GM12878 (cell line): ENCODE data around the gene HEBP1. TPM values are rescaled to one million over a fixed set of nuclear protein-coding genes. Genes with fewer than 3 reads are reported as not detected.
"Not testable (repeated sequence)": the region's sequence is repeated elsewhere in the genome, so short reads cannot be mapped to it uniquely, and the experiment has no call there.

Experiments
- ATAC-seq: fragments of 200-7000 bp; cut with Tn5 transposase; 3 replicates; pipeline ENCODE4 v1.9.1; 2020; ENCODE audit warnings: mild to moderate bottlenecking, moderate library complexity
- BruUV-seq: library from RNA; stranded (reverse); fragments of 400-500 nt; replicated peaks from 2 replicates; lab custom pipeline; 2021; lab: Mats Ljungman, UMichigan
- CTCF ChIA-PET: fragments of 300-600 bp; sonication (Branson Sonifier 250); formaldehyde crosslinking; extraction: SDS; loops from one replicate; lab custom pipeline; 2021; ENCODE audit warnings: inconsistent platforms; lab: Yijun Ruan, JAX
- POLR2A ChIA-PET: fragments of 350-600 bp; formaldehyde crosslinking; extraction: SDS; loops from one replicate; lab custom pipeline; 2021; ENCODE audit warnings: inconsistent platforms; lab: Charles Lee
- RAD21 ChIA-PET: fragments of 300-600 bp; sonication (Branson Sonifier 250); formaldehyde crosslinking; loops from one replicate; lab custom pipeline; 2023; ENCODE audit warnings: antibody characterized with exemption; ENCODE audit not compliant: unreplicated experiment; lab: Charles Lee
- SMC1A ChIA-PET: fragments of 300-600 bp; sonication (Branson Sonifier 250); formaldehyde crosslinking; loops from one replicate; lab custom pipeline; 2023; ENCODE audit not compliant: unreplicated experiment, uncharacterized antibody; lab: Charles Lee
- DNase-seq: peaks from one replicate; pipeline ENCODE4 v3.0.0-alpha.2; 2011; ENCODE audit warnings: low read depth, low spot score
- FAIRE-seq: peaks from 3 replicates; lab custom pipeline; 2011; peaks lifted over from hg19 to GRCh38; lab: Jason Lieb, UNC
- H2AFZ ChIP-seq: 2 replicates; pipeline ENCODE4 v1.6.0; 2011; ENCODE audit warnings: low read depth, low read length, control low read depth; ENCODE audit not compliant: control insufficient read depth
- H3K27ac ChIP-seq: 2 replicates; pipeline ENCODE4 v1.5.1; 2011; ENCODE audit warnings: control low read depth; ENCODE audit not compliant: control insufficient read depth, insufficient read depth
- H3K27me3 ChIP-seq, 2 experiments: replicated peaks in 1 of 2; 2 replicates each; pipeline versions ENCODE4 v1.6.0 to v1.6.1; 2011; ENCODE audit warnings: low read length in 1 of 2; ENCODE audit not compliant: control insufficient read depth in 2 of 2, insufficient read depth in 2 of 2
- H3K36me3 ChIP-seq, 2 experiments: 2 replicates each; pipeline ENCODE4 v1.5.1; 2011; ENCODE audit warnings: low read length in 1 of 2; ENCODE audit not compliant: control insufficient read depth in 2 of 2, insufficient read depth in 2 of 2
- H3K4me1 ChIP-seq: 2 replicates; pipeline ENCODE4 v1.6.1; 2011; ENCODE audit warnings: mild to moderate bottlenecking, low read length, moderate library complexity, mixed read lengths; ENCODE audit not compliant: control insufficient read depth, insufficient read depth
- H3K4me2 ChIP-seq: 2 replicates; pipeline ENCODE4 v1.6.0; 2011; ENCODE audit warnings: control low read depth; ENCODE audit not compliant: control insufficient read depth, insufficient read depth
- H3K4me3 ChIP-seq: fragments of 200-600 bp; sonication (generic); 2 replicates; pipeline ENCODE4 v1.5.1; 2016
- H3K79me2 ChIP-seq: 2 replicates; pipeline ENCODE4 v1.6.0; 2011; ENCODE audit warnings: low read length; ENCODE audit not compliant: control insufficient read depth, insufficient read depth
- H3K9ac ChIP-seq: 2 replicates; pipeline ENCODE4 v1.8.0; 2011; ENCODE audit warnings: low read length, control low read depth, mixed read lengths; ENCODE audit not compliant: control insufficient read depth, insufficient read depth
- H3K9me3 ChIP-seq: replicated peaks from 3 replicates; pipeline ENCODE4 v1.5.1; 2011; ENCODE audit warnings: mild to moderate bottlenecking, low read length; ENCODE audit not compliant: control insufficient read depth, insufficient read depth
- H4K20me1 ChIP-seq: 2 replicates; pipeline ENCODE4 v1.6.0; 2011; ENCODE audit not compliant: control insufficient read depth, insufficient read depth
- CBX5 ChIP-seq: sonication (generic); IDR thresholded peaks from 2 replicates; pipeline ENCODE4 v1.6.1; 2016; ENCODE audit warnings: low read depth, moderate library complexity, mild to moderate bottlenecking, inconsistent platforms
- CREB1 ChIP-seq: IDR thresholded peaks from 2 replicates; pipeline ENCODE4 v1.6.1; 2012; ENCODE audit warnings: low read depth, mild to moderate bottlenecking, inconsistent platforms
- EED ChIP-seq: sonication (generic); IDR thresholded peaks from 2 replicates; pipeline ENCODE4 v1.6.1; 2016; ENCODE audit warnings: antibody characterized with exemption, low read depth
- HDAC6 ChIP-seq: fragments of 200-600 bp; sonication (generic); IDR thresholded peaks from one replicate; pipeline ENCODE4 v1.8.0; 2017; ENCODE audit warnings: antibody characterized with exemption; ENCODE audit not compliant: unreplicated experiment
- IKZF1 ChIP-seq: fragments of 450-650 bp; conservative IDR thresholded peaks from 2 replicates; pipeline ENCODE4 v1.6.1; 2017; ENCODE audit warnings: antibody characterized with exemption, mild to moderate bottlenecking
- IRF4 ChIP-seq: IDR thresholded peaks from 2 replicates; pipeline ENCODE4 v1.6.1; 2011; ENCODE audit warnings: low read depth, low read length
- JUNB ChIP-seq: IDR thresholded peaks from 2 replicates; pipeline ENCODE4 v1.6.1; 2016; ENCODE audit warnings: antibody characterized with exemption, mild to moderate bottlenecking
- NFYA ChIP-seq: IDR thresholded peaks from 2 replicates; pipeline ENCODE4 v1.6.1; 2011; ENCODE audit warnings: low read depth, mild to moderate bottlenecking, low read length, improper control_type of control experiment, borderline replicate concordance
- NRF1 ChIP-seq: conservative IDR thresholded peaks from 2 replicates; pipeline ENCODE4 v1.6.1; 2011; ENCODE audit warnings: mild to moderate bottlenecking, low read depth, low read length, improper control_type of control experiment
- PAX8 ChIP-seq: fragments of 450-650 bp; IDR thresholded peaks from 2 replicates; pipeline ENCODE4 v1.6.1; 2017; ENCODE audit warnings: mild to moderate bottlenecking, moderate library complexity
- RAD51 ChIP-seq: fragments of 450-650 bp; IDR thresholded peaks from 2 replicates; pipeline ENCODE4 v1.6.1; 2016; ENCODE audit warnings: moderate library complexity, mild to moderate bottlenecking, inconsistent platforms
- TAF1 ChIP-seq: IDR thresholded peaks from 2 replicates; pipeline ENCODE4 v1.6.1; 2011; ENCODE audit warnings: mild to moderate bottlenecking, low read depth, low read length, borderline replicate concordance
- WGBS: methylation state at CpG from one replicate; pipeline ENCODE4 v1.1.6; 2016; ENCODE audit warnings: low lambda C conversion rate; ENCODE audit not compliant: insufficient replicate concordance, insufficient coverage; ENCODE audit errors: missing lambda C conversion rate; 5-methylcytosine and 5-hydroxymethylcytosine counted together
- in situ Hi-C: fragments of 300-500 bp; cut with MboI; formaldehyde crosslinking; loops from 9 replicates; pipeline ENCODE4 v1.14.3; 2018; ENCODE audit warnings: mixed read lengths
- intact Hi-C: fragments of 100-400 bp; cut with micrococcal nuclease; formaldehyde crosslinking; loops from one replicate; pipeline ENCODE4 v1.14.2; 2022; ENCODE audit not compliant: unreplicated experiment
- polyA plus RNA-seq, 11 experiments: library from polyadenylated mRNA; depleted of rRNA in 4 of 11; unstranded in 6 of 11; stranded (reverse) in 5 of 11; fragments of >200 nt; fragmentation: Nextera tagmentation in 4 of 11; fragmentation: Illumina TruSeq in 1 of 11; extraction: Ambion mirVana in 4 of 11; extraction: Trizol in 1 of 11; gene quantifications; 1 replicate in 1 of 11; 2 replicates in 10 of 11; pipeline versions ENCODE4 v1.2.1 to v1.2.3, GENCODE V29; 2011 to 2016; ENCODE audit warnings: inconsistent platforms in 2 of 11, missing spikeins in 2 of 11, low read depth in 1 of 11
- total RNA-seq, 4 experiments: library from RNA; depleted of rRNA in 3 of 4; stranded (reverse); fragments of >200 nt in 3 of 4; fragmentation: Illumina TruSeq in 1 of 4; extraction: Trizol in 1 of 4; gene quantifications; 2 replicates each; pipeline versions ENCODE4 v1.2.1 to v1.2.3, GENCODE V29; 2013 to 2021
- TF ChIP-seq, protein P1 (sequence below): IDR thresholded peaks from 2 replicates; pipeline ENCODE4 v1.6.1; 2012; ENCODE audit warnings: low read length, inconsistent platforms
- TF ChIP-seq, protein P2 (sequence below): fragments of 450-650 bp; IDR thresholded peaks from 2 replicates; pipeline ENCODE4 v1.6.1; 2017; ENCODE audit warnings: mild to moderate bottlenecking, moderate library complexity

HEBP1 gene
- total and polyA plus RNA-seq, 10 of the 15 experiments (the other 5 are each of a cell fraction or from before 2014, with no cell fraction given): 0.07 to 0.32 (median 0.18) TPM; not detected in 5

DNA sequence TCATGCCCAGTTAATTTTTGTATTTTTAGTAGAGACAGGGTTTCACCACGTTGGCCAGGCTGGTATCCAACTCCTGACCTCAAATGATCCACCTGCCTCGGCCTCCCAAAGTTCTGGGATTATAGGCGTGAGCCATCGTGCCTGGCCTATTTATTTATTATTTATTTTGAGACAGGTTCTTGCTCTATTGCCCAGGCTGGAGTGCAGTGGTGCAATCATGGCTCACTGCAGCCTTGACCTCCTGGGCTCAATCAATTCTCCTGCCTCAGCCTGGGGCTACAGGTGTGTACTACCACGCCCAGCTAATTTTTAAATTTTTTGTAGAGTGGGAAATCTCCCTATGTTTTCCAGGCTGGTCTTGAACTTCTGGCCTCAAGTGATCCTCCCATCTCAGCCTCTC is 35.3 kb upstream of the HEBP1 start:
- H3K79me2 ChIP-seq, intact Hi-C loops, H3K9ac ChIP-seq, BruUV-seq, H4K20me1 ChIP-seq, H2AFZ ChIP-seq, H3K4me1 ChIP-seq, FAIRE-seq, DNase-seq, in situ Hi-C loops, H3K4me2 ChIP-seq, H3K4me3 ChIP-seq, H3K36me3 ChIP-seq, ATAC-seq, H3K9me3 ChIP-seq, H3K27ac ChIP-seq, SMC1A ChIA-PET, H3K27me3 ChIP-seq: not testable (repeated sequence)
- 33% methylated on average over 5 of the region's 5 CpGs for WGBS
- RAD21 ChIA-PET: interaction anchor here (0.6 kb wide), 1 partner anchor 100 kb away, joined by 3 read pairs; no protein-coding TSS in a partner anchor
- CTCF ChIA-PET: interaction anchor here (1.5 kb wide), 1 partner anchor 10 kb away, joined by 5 read pairs; no protein-coding TSS in a partner anchor
- POLR2A ChIA-PET: interaction anchor here (0.6 kb wide), 1 partner anchor 16 kb away, joined by 3 read pairs; no protein-coding TSS in a partner anchor

DNA sequence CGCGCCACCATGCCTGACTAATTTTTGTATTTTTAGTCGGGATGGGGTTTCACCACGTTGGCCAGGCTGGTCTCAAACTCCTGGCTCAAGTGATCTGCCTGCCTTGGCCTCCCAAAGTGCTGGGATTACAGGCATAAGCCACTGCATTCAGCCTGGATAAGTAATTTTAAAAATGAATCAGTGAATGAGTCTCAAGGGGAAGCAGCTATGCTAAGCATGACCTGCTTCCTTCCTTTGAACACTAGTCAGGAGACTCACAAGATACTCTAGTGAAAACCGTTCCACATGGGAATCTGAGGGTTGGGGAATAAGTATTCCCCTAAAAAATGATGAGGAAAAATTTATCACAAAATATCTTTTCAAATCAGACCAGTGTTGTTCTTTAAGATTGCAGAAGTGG is 33.4 kb upstream of the HEBP1 start:
- BruUV-seq: no TSS peak
- RAD21 ChIA-PET: no interaction called here
- no peak for TF ChIP-seq IRF4
- TF ChIP-seq HDAC6: no peak
- no peak for TF ChIP-seq TAF1
- TF ChIP-seq CBX5: no peak
- no peak for TF ChIP-seq RAD51
- TF ChIP-seq, protein P1, sequence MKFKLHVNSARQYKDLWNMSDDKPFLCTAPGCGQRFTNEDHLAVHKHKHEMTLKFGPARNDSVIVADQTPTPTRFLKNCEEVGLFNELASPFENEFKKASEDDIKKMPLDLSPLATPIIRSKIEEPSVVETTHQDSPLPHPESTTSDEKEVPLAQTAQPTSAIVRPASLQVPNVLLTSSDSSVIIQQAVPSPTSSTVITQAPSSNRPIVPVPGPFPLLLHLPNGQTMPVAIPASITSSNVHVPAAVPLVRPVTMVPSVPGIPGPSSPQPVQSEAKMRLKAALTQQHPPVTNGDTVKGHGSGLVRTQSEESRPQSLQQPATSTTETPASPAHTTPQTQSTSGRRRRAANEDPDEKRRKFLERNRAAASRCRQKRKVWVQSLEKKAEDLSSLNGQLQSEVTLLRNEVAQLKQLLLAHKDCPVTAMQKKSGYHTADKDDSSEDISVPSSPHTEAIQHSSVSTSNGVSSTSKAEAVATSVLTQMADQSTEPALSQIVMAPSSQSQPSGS: no peak
- TF ChIP-seq NFYA: no peak
- TF ChIP-seq CREB1: no peak
- no peak for TF ChIP-seq NRF1
- no peak for TF ChIP-seq PAX8
- TF ChIP-seq JUNB: no peak
- TF ChIP-seq IKZF1: no peak
- no peak for TF ChIP-seq EED
- TF ChIP-seq, protein P2, sequence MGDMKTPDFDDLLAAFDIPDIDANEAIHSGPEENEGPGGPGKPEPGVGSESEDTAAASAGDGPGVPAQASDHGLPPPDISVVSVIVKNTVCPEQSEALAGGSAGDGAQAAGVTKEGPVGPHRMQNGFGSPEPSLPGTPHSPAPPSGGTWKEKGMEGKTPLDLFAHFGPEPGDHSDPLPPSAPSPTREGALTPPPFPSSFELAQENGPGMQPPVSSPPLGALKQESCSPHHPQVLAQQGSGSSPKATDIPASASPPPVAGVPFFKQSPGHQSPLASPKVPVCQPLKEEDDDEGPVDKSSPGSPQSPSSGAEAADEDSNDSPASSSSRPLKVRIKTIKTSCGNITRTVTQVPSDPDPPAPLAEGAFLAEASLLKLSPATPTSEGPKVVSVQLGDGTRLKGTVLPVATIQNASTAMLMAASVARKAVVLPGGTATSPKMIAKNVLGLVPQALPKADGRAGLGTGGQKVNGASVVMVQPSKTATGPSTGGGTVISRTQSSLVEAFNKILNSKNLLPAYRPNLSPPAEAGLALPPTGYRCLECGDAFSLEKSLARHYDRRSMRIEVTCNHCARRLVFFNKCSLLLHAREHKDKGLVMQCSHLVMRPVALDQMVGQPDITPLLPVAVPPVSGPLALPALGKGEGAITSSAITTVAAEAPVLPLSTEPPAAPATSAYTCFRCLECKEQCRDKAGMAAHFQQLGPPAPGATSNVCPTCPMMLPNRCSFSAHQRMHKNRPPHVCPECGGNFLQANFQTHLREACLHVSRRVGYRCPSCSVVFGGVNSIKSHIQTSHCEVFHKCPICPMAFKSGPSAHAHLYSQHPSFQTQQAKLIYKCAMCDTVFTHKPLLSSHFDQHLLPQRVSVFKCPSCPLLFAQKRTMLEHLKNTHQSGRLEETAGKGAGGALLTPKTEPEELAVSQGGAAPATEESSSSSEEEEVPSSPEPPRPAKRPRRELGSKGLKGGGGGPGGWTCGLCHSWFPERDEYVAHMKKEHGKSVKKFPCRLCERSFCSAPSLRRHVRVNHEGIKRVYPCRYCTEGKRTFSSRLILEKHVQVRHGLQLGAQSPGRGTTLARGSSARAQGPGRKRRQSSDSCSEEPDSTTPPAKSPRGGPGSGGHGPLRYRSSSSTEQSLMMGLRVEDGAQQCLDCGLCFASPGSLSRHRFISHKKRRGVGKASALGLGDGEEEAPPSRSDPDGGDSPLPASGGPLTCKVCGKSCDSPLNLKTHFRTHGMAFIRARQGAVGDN: no peak

More for the DNA sequence above, 33.4 kb upstream of the HEBP1 start:
- Histone ChIP-seq H2AFZ (no peak overlapping the region), H3K27me3 (peaks cover 2 to 4% of the 10 kb centered on the region in 2 experiments; a peak in 2 of 4 replicates), H3K4me2 (no peak overlapping the region), H4K20me1 (no peaks in the 10 kb centered on the region), H3K9ac (no peak overlapping the region), H3K4me1 (no peaks in the 10 kb centered on the region), H3K9me3 (no peaks in the 10 kb centered on the region), H3K4me3 (no peak overlapping the region), H3K27ac (no peak overlapping the region), H3K36me3 (no peaks in the 10 kb centered on the region), H3K79me2 (no peaks in the 10 kb centered on the region)
- ChIA-PET POLR2A (no interaction called here), SMC1A (interaction anchor here (1.3 kb wide), 1 partner anchor 10 kb away, joined by 3 read pairs; the partner anchor contains the start of gene FAM234B), CTCF (no interaction called here)
- 22% methylated on average over 5 of the region's 5 CpGs for WGBS
- DNase-seq: no peak
- in situ Hi-C loops (no loop called here), intact Hi-C loops (no loop called here)
- ATAC-seq: no peak
- FAIRE-seq: no peak
